Measurements from ENCODE around the gene PALB2. TPM values are rescaled to one million over a fixed set of nuclear protein-coding genes. Genes with fewer than 3 reads are reported as not detected.
"Not testable (repeated sequence)": the region's sequence is repeated elsewhere in the genome, so short reads cannot be mapped to it uniquely, and the experiment has no call there.

PALB2 gene
- total and polyA plus RNA-seq, 2 of the 8 experiments (the other 6 are each of a cell fraction or from before 2014, with no cell fraction given): 12.5 to 33.1 TPM

GRCh38 chr16:23611936-23612335 lies 29.2 kb downstream of the PALB2 start (continued):
- TF ChIP-seq TCF12 (IDR thresholded peaks at IDR 0.05; ENCODE audit: low read depth, low read length) (no peak), KDM4A (IDR thresholded peaks at IDR 0.05; ENCODE audit: low read depth, low read length, severe bottlenecking) (no peak), RBBP5 (IDR thresholded peaks at IDR 0.05; ENCODE audit: borderline replicate concordance, low read depth, low read length) (no peak)

- DNase-seq (ENCODE audit: low read depth in 1 of 2, low spot score in 2 of 2); H4K5ac ChIP-seq (ENCODE audit: insufficient read length, low read depth, low read length); H3K56ac ChIP-seq (replicated peaks; ENCODE audit: insufficient read length, low read depth, low read length); H3K79me2 ChIP-seq (ENCODE audit: control insufficient read depth in 1 of 2, insufficient read depth in 2 of 2, low read length in 2 of 2); H3K4ac ChIP-seq (replicated peaks; ENCODE audit: insufficient read length, low read depth, low read length); H3K27me3 ChIP-seq (replicated peaks in 1 of 4; ENCODE audit: control insufficient read depth in 3 of 4, extremely low read depth in 1 of 4, insufficient read depth in 3 of 4, low read length in 3 of 4); H3K23me2 ChIP-seq (ENCODE audit: low read depth, low read length); H3K4me3 ChIP-seq (ENCODE audit: extremely low read depth in 1 of 4, insufficient read depth in 2 of 4, low read depth in 3 of 4, low read length in 4 of 4); H4K91ac ChIP-seq (replicated peaks; ENCODE audit: insufficient read length, low read length); H3K9me3 ChIP-seq (ENCODE audit: insufficient read depth in 2 of 2, low read depth in 1 of 2, low read length in 1 of 2); H2AK5ac ChIP-seq (ENCODE audit: low read depth, low read length); H3K27ac ChIP-seq (ENCODE audit: low read depth, low read length); H4K8ac ChIP-seq (ENCODE audit: extremely low read depth, insufficient read depth, low read length); H3K14ac ChIP-seq (ENCODE audit: insufficient read length); H2BK12ac ChIP-seq (ENCODE audit: low read depth, low read length); H3K23ac ChIP-seq (ENCODE audit: insufficient read length); H2BK20ac ChIP-seq (ENCODE audit: low read length); H3K4me1 ChIP-seq (replicated peaks in 1 of 4; ENCODE audit: control insufficient read depth in 3 of 4, insufficient read depth in 4 of 4, low read length in 3 of 4); H2BK15ac ChIP-seq (ENCODE audit: low read length); H2BK5ac ChIP-seq (ENCODE audit: low read depth, low read length); H3K79me1 ChIP-seq (ENCODE audit: low read depth, low read length); FAIRE-seq; H3K9ac ChIP-seq (replicated peaks in 1 of 4; ENCODE audit: extremely low read depth in 1 of 4, low read depth in 3 of 4, low read length in 3 of 4); H2AFZ ChIP-seq (ENCODE audit: low read length); H4K20me1 ChIP-seq (replicated peaks in 1 of 2; ENCODE audit: control insufficient read depth in 1 of 2, insufficient read depth in 2 of 2, low read length in 2 of 2); H2BK120ac ChIP-seq (replicated peaks; ENCODE audit: low read depth, low read length); H3K4me2 ChIP-seq (ENCODE audit: insufficient read depth in 1 of 2, low read depth in 2 of 2, low read length in 2 of 2); H3K18ac ChIP-seq (ENCODE audit: extremely low read depth, low read length): not testable (repeated sequence)
- 92% methylated on average over 6 of the region's 6 CpGs; no CpG with 5 or more reads in 1 of the 2 experiments for WGBS, 2 experiments (ENCODE audit: extremely low coverage in 1 of 2, insufficient coverage in 1 of 2, insufficient read length in 1 of 2, insufficient replicate concordance in 2 of 2, low coverage in 1 of 2, low lambda C conversion rate in 2 of 2, missing lambda C conversion rate in 1 of 2)
- CTCF ChIA-PET (ENCODE audit: partially characterized antibody): interaction anchor here (1.4 kb wide), 1 partner anchor 14 kb away, joined by 5 read pairs; the partner anchor contains the start of gene NDUFAB1
- POLR2A ChIA-PET (ENCODE audit: partially characterized antibody): interaction anchor here (1.1 to 1.4 kb wide), 2 partner anchors 10 to 40 kb away, joined by 3 to 5 read pairs; no protein-coding TSS in a partner anchor
- H3K36me3 ChIP-seq (ENCODE audit: control insufficient read depth in 2 of 4, insufficient read depth in 4 of 4, low read length in 3 of 4): peaks cover 7 to 51% (median 13%) of the 10 kb centered on the region in 4 experiments
Observed at GRCh38 chr16:23610905-23611304, 30.2 kb downstream of the PALB2 start.

Measured in H1 (cell line).